IPS-20b (cell line): ENCODE measurements around the gene HMCN2.

Source experiments
- H3K27ac ChIP-seq: one replicate; pipeline ENCODE4 v1.5.1; 2013; ENCODE audit warnings: low read length
- H3K27me3 ChIP-seq: 2 replicates; pipeline ENCODE4 v1.6.1; 2013; ENCODE audit warnings: mild to moderate bottlenecking, low read length, inconsistent platforms; ENCODE audit not compliant: insufficient read depth
- H3K36me3 ChIP-seq: 2 replicates; pipeline ENCODE4 v1.6.1; 2013; ENCODE audit warnings: low read depth, mild to moderate bottlenecking, inconsistent platforms, low read length, moderate library complexity; ENCODE audit not compliant: insufficient read depth
- H3K4me1 ChIP-seq: 2 replicates; pipeline ENCODE4 v1.6.1; 2013; ENCODE audit warnings: mild to moderate bottlenecking, control low read depth, inconsistent platforms, low read length, moderate library complexity; ENCODE audit not compliant: insufficient read depth
- H3K4me3 ChIP-seq: 2 replicates; pipeline ENCODE4 v1.5.1; 2013; ENCODE audit warnings: mild to moderate bottlenecking, low read length, inconsistent platforms
- H3K9ac ChIP-seq: 2 replicates; pipeline ENCODE4 v1.6.1; 2013; ENCODE audit warnings: low read depth, mild to moderate bottlenecking, inconsistent platforms, low read length, moderate library complexity
- H3K9me3 ChIP-seq: 2 replicates; pipeline ENCODE4 v1.6.1; 2013; ENCODE audit warnings: mild to moderate bottlenecking, low read depth, low read length, inconsistent platforms; ENCODE audit not compliant: insufficient read depth

The HMCN2 gene

GRCh38 chr9:130479587-130479986 lies 214.0 kb downstream of the HMCN2 start:
- 0 out of 2 replicates have a peak, but pooled peaks cover 4% of the 10 kb centered on the region for H3K36me3 ChIP-seq
- no peaks in the 10 kb centered on the region for H3K9me3 ChIP-seq
- no peak overlapping the region for H3K4me3 ChIP-seq
- peaks cover 2% of the 10 kb centered on the region; the same call in 1 of the 2 replicates for H3K4me1 ChIP-seq
- no peak overlapping the region for H3K9ac ChIP-seq
- H3K27me3 ChIP-seq: peaks cover 31% of the 10 kb centered on the region; the same call in 1 of the 2 replicates
- no peak overlapping the region for H3K27ac ChIP-seq

DNA sequence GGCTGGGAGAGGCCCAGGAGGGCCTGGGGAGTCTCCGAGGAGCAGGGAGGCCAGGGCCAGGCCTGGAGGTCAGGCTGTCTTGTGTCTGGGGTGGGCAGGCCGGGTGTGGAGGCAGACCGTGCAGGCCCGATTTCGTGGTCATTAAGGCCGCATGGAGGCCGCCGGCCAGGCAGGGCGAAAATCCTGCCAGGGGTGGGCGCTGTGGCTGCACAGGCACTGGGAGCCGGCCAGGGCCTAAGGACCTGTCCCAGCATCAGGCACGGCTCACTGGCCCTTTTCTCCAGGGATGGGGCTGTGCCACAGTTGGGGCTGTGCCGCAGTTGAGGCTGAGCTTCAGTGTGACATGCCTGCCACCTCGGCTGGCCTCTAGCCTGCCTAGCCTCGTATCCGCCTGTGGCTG lies 215.1 kb downstream of the HMCN2 start:
- H3K4me1 ChIP-seq: no peaks in the 10 kb centered on the region
- no peaks in the 10 kb centered on the region for H3K9me3 ChIP-seq
- H3K27ac ChIP-seq: no peak overlapping the region
- H3K36me3 ChIP-seq: 0 out of 2 replicates have a peak, but pooled peaks cover 4% of the 10 kb centered on the region
- H3K27me3 ChIP-seq: peaks cover 26% of the 10 kb centered on the region; the same call in 1 of the 2 replicates
- H3K4me3 ChIP-seq: no peak overlapping the region
- H3K9ac ChIP-seq: no peak overlapping the region

GRCh38 chr9:130482463-130482862 lies 216.9 kb downstream of the HMCN2 start:
- no peak overlapping the region for H3K27ac ChIP-seq
- no peak overlapping the region for H3K4me3 ChIP-seq
- peaks cover 26% of the 10 kb centered on the region; the same call in 1 of the 2 replicates for H3K27me3 ChIP-seq
- H3K36me3 ChIP-seq: 0 out of 2 replicates have a peak, but pooled peaks cover 4% of the 10 kb centered on the region
- no peak overlapping the region for H3K9ac ChIP-seq
- no peaks in the 10 kb centered on the region for H3K9me3 ChIP-seq
- H3K4me1 ChIP-seq: no peaks in the 10 kb centered on the region

- no peak overlapping the region for H3K27ac ChIP-seq
Measured at GRCh38 chr9:130483371-130483971, 217.9 kb downstream of the HMCN2 start.

More at GRCh38 chr9:130483371-130483971, 217.9 kb downstream of the HMCN2 start:
- H3K4me1 ChIP-seq: no peaks in the 10 kb centered on the region
- no peak overlapping the region for H3K9ac ChIP-seq
- H3K36me3 ChIP-seq: 0 out of 2 replicates have a peak, but pooled peaks cover 4% of the 10 kb centered on the region
- H3K27me3 ChIP-seq: peaks cover 26% of the 10 kb centered on the region; the same call in 1 of the 2 replicates
- no peak overlapping the region for H3K4me3 ChIP-seq
- no peaks in the 10 kb centered on the region for H3K9me3 ChIP-seq
